HCT116 (cell line): ENCODE results near the gene PLA2G15. TPM values are rescaled to one million over a fixed set of nuclear protein-coding genes. Genes with fewer than 3 reads are reported as not detected.

ENCODE experiments used
- ATAC-seq: fragments of 200-7000 bp; cut with Tn5 transposase; 2 replicates; pipeline ENCODE4 v1.9.1; 2020; ENCODE audit warnings: mild to moderate bottlenecking, moderate library complexity
- BruUV-seq: library from RNA; stranded (reverse); fragments of 400-500 nt; replicated peaks from 2 replicates; lab custom pipeline; 2021; lab: Mats Ljungman, UMichigan
- CTCF ChIA-PET: fragments of 300-600 bp; sonication (Branson Sonifier 250); formaldehyde crosslinking; loops from one replicate; lab custom pipeline; 2021; ENCODE audit warnings: antibody characterized with exemption; lab: Charles Lee
- POLR2A ChIA-PET: fragments of 300-600, 350-600 bp; sonication (Branson Sonifier 250); formaldehyde crosslinking; loops from one replicate; lab custom pipeline; 2021; ENCODE audit warnings: antibody characterized with exemption; lab: Charles Lee
- RAD21 ChIA-PET, 2 experiments: fragments of 300-600 bp; sonication (Branson Sonifier 250); formaldehyde crosslinking; loops; one replicate each; lab custom pipeline; 2023; ENCODE audit warnings: low total read pairs in 2 of 2; ENCODE audit not compliant: uncharacterized antibody in 2 of 2, unreplicated experiment in 2 of 2, low non-redundant PET in 1 of 2; lab: Charles Lee
- DNase-seq: peaks from one replicate; pipeline ENCODE4 v3.0.0-alpha.2; 2010; ENCODE audit warnings: low read depth, low spot score
- H2AFZ ChIP-seq: fragments of 200-600 bp; shearing (Covaris generic), sonication (generic); 2 replicates; pipeline ENCODE4 v1.6.1; 2017; ENCODE audit warnings: low read depth, mixed run types, mixed read lengths, antibody characterized with exemption, low read length; ENCODE audit not compliant: poor library complexity, severe bottlenecking
- H3K27ac ChIP-seq: 2 replicates; pipeline ENCODE4 v1.5.1; 2012; ENCODE audit warnings: low read depth, low read length
- H3K27me3 ChIP-seq: fragments of 200-600 bp; sonication (generic); 2 replicates; pipeline ENCODE4 v1.6.1; 2016; ENCODE audit warnings: mixed run types, low read length, mixed read lengths; ENCODE audit not compliant: insufficient read depth
- H3K36me3 ChIP-seq, 2 experiments: fragments of 200-500 bp in 1 of 2; fragments of 200-600 bp in 1 of 2; sonication (Bioruptor generic) in 1 of 2; sonication (generic) in 1 of 2; 2 replicates each; pipeline versions ENCODE4 v1.5.1 to v1.6.1; 2014 to 2016; ENCODE audit warnings: low read length in 2 of 2, inconsistent platforms in 1 of 2, mixed read lengths in 1 of 2, mixed run types in 1 of 2; ENCODE audit not compliant: insufficient read depth in 2 of 2, control insufficient read depth in 1 of 2
- H3K4me1 ChIP-seq, 2 experiments: fragments of 200-600 bp in 1 of 2; sonication (generic) in 1 of 2; 2 replicates each; pipeline versions ENCODE4 v1.5.1 to v1.6.1; 2012 to 2017; ENCODE audit warnings: low read length in 2 of 2, inconsistent platforms in 1 of 2, mild to moderate bottlenecking in 1 of 2, mixed read lengths in 1 of 2, mixed run types in 1 of 2, moderate library complexity in 1 of 2; ENCODE audit not compliant: insufficient read depth in 2 of 2, control insufficient read depth in 1 of 2
- H3K4me2 ChIP-seq: fragments of 200-600 bp; sonication (generic); 2 replicates; pipeline ENCODE4 v1.6.1; 2017; ENCODE audit warnings: mixed run types, low read length, mixed read lengths
- H3K4me3 ChIP-seq, 2 experiments: fragments of 200-600 bp in 1 of 2; sonication (generic) in 1 of 2; replicated peaks in 1 of 2; 2 replicates each; pipeline ENCODE4 v1.5.1; 2011 to 2016; ENCODE audit warnings: low read length in 2 of 2, control low read depth in 1 of 2, low read depth in 1 of 2, mild to moderate bottlenecking in 1 of 2, mixed read lengths in 1 of 2, mixed run types in 1 of 2
- H3K79me2 ChIP-seq: fragments of 200-600 bp; sonication (generic); 2 replicates; pipeline ENCODE4 v1.6.1; 2017; ENCODE audit warnings: mild to moderate bottlenecking, mixed run types, low read length, moderate library complexity, mixed read lengths; ENCODE audit not compliant: insufficient read depth
- H3K9ac ChIP-seq: fragments of 200-600 bp; sonication (generic); 2 replicates; pipeline ENCODE4 v1.6.1; 2016; ENCODE audit warnings: low read length, mixed read lengths
- H3K9me2 ChIP-seq: fragments of 200-600 bp; sonication (generic), shearing (Covaris generic); 2 replicates; pipeline ENCODE4 v1.6.1; 2017; ENCODE audit warnings: mixed run types, mild to moderate bottlenecking, moderate library complexity; ENCODE audit not compliant: insufficient read depth
- H3K9me3 ChIP-seq, 2 experiments: fragments of 200-500 bp in 1 of 2; fragments of 200-600 bp in 1 of 2; sonication (Bioruptor generic) in 1 of 2; sonication (generic) in 1 of 2; 2 replicates each; pipeline ENCODE4 v1.6.1; 2014 to 2017; ENCODE audit warnings: low read length in 2 of 2, mixed read lengths in 2 of 2, inconsistent platforms in 1 of 2, low read depth in 1 of 2, mild to moderate bottlenecking in 1 of 2, mixed run types in 1 of 2, moderate library complexity in 1 of 2; ENCODE audit not compliant: control insufficient read depth in 1 of 2, insufficient read depth in 1 of 2
- H4K20me1 ChIP-seq: fragments of 200-600 bp; sonication (generic), shearing (Covaris generic); 2 replicates; pipeline ENCODE4 v1.6.1; 2017; ENCODE audit warnings: mixed run types, mild to moderate bottlenecking, moderate library complexity; ENCODE audit not compliant: insufficient read depth
- CBX3 ChIP-seq: IDR thresholded peaks from 2 replicates; pipeline ENCODE4 v1.6.1; 2012; ENCODE audit warnings: low read depth
- EGR1 ChIP-seq: IDR thresholded peaks from 2 replicates; pipeline ENCODE4 v1.6.1; 2012; ENCODE audit warnings: low read depth
- ELF1 ChIP-seq: IDR thresholded peaks from 2 replicates; pipeline ENCODE4 v1.6.1; 2012; ENCODE audit warnings: low read depth, borderline replicate concordance
- EZH2 ChIP-seq: fragments of 200-600 bp; sonication (generic); IDR thresholded peaks from 2 replicates; pipeline ENCODE4 v1.6.1; 2017; ENCODE audit warnings: antibody characterized with exemption, mixed run types
- MAX ChIP-seq: IDR thresholded peaks from 2 replicates; pipeline ENCODE4 v1.6.1; 2012
- POLR2AphosphoS5 ChIP-seq: IDR thresholded peaks from 2 replicates; pipeline ENCODE4 v1.6.1; 2011; ENCODE audit warnings: mild to moderate bottlenecking, low read depth, low read length, moderate library complexity
- RAD21 ChIP-seq: IDR thresholded peaks from 2 replicates; pipeline ENCODE4 v1.6.1; 2012; ENCODE audit warnings: low read depth, mild to moderate bottlenecking
- REST ChIP-seq: IDR thresholded peaks from 2 replicates; pipeline ENCODE4 v1.6.1; 2012; ENCODE audit warnings: low read depth
- SIN3A ChIP-seq: IDR thresholded peaks from 2 replicates; pipeline ENCODE4 v1.6.1; 2012; ENCODE audit warnings: low read depth
- ZNF274 ChIP-seq: fragments of 200-500 bp; sonication (Bioruptor generic); IDR thresholded peaks from 2 replicates; pipeline ENCODE4 v1.6.1; 2014; ENCODE audit warnings: mild to moderate bottlenecking, low read depth, low read length, inconsistent platforms
- intact Hi-C: fragments of 100-400 bp; cut with micrococcal nuclease; formaldehyde crosslinking; loops from 2 replicates; pipeline ENCODE4 v1.10.0; 2022
- total RNA-seq: library from RNA; stranded (reverse); gene quantifications from one replicate; pipeline ENCODE4 v1.2.1, GENCODE V29; 2021; ENCODE audit not compliant: unreplicated experiment
- TF ChIP-seq, protein P1 (sequence below): IDR thresholded peaks from 2 replicates; pipeline ENCODE4 v1.6.1; 2012
- TF ChIP-seq, protein P2 (sequence below), 3 experiments: fragments of 200-600 bp in 1 of 3; sonication (generic) in 1 of 3; IDR thresholded peaks in 2 of 3; conservative IDR thresholded peaks in 1 of 3; 2 replicates each; pipeline ENCODE4 v1.5.1; 2012 to 2017; ENCODE audit warnings: low read depth in 2 of 3, low read length in 2 of 3, antibody characterized with exemption in 1 of 3, borderline replicate concordance in 1 of 3, control low read depth in 1 of 3, mild to moderate bottlenecking in 1 of 3, mixed read lengths in 1 of 3, mixed run types in 1 of 3, moderate library complexity in 1 of 3; ENCODE audit not compliant: insufficient read depth in 1 of 3

Gene PLA2G15
- total RNA-seq, 1 experiment from 2014 or later = 7.5 TPM

- RAD21 ChIA-PET = no interaction called here
- Histone ChIP-seq H3K79me2 (peaks cover 7% of the 10 kb centered on the region; the same call in 1 of the 2 replicates), H3K27ac (no peak overlapping the region)
- TF ChIP-seq MAX (no peak), POLR2AphosphoS5 (no peak), RAD21 (no peak), REST (no peak), CBX3 (no peak), SIN3A (no peak), EGR1 (no peak), EZH2 (no peak), ELF1 (no peak), ZNF274 (no peak)
- TF ChIP-seq, protein P1, sequence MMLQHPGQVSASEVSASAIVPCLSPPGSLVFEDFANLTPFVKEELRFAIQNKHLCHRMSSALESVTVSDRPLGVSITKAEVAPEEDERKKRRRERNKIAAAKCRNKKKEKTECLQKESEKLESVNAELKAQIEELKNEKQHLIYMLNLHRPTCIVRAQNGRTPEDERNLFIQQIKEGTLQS = no peak
- TF ChIP-seq, protein P2, sequence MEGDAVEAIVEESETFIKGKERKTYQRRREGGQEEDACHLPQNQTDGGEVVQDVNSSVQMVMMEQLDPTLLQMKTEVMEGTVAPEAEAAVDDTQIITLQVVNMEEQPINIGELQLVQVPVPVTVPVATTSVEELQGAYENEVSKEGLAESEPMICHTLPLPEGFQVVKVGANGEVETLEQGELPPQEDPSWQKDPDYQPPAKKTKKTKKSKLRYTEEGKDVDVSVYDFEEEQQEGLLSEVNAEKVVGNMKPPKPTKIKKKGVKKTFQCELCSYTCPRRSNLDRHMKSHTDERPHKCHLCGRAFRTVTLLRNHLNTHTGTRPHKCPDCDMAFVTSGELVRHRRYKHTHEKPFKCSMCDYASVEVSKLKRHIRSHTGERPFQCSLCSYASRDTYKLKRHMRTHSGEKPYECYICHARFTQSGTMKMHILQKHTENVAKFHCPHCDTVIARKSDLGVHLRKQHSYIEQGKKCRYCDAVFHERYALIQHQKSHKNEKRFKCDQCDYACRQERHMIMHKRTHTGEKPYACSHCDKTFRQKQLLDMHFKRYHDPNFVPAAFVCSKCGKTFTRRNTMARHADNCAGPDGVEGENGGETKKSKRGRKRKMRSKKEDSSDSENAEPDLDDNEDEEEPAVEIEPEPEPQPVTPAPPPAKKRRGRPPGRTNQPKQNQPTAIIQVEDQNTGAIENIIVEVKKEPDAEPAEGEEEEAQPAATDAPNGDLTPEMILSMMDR (IDR thresholded peaks at IDR 0.05 in 2 of 3, conservative IDR thresholded peaks at IDR 0.05 in 1 of 3; ENCODE audit: borderline replicate concordance in 1 of 3, insufficient read depth in 1 of 3, low read depth in 2 of 3, low read length in 2 of 3) = no peak
- TF ChIP-seq, all 23 proteins: peak for 0
- H3K9me2 ChIP-seq = no peaks in the 10 kb centered on the region
- intact Hi-C loops = no loop called here
- H3K4me3 ChIP-seq = no peak overlapping the region
- no peak overlapping the region for H2AFZ ChIP-seq
- ChIA-PET POLR2A (no interaction called here), CTCF (no interaction called here)
- BruUV-seq = TSS peak; percentile 28
- H3K27me3 ChIP-seq = no peaks in the 10 kb centered on the region
- ATAC-seq (no peak), DNase-seq (no peak)
- no peaks in the 10 kb centered on the region for H3K4me1 ChIP-seq
- no peaks in the 10 kb centered on the region for H3K9me3 ChIP-seq
- no peak overlapping the region for H3K9ac ChIP-seq
- no peak overlapping the region for H3K4me2 ChIP-seq
- H4K20me1 ChIP-seq = no peaks in the 10 kb centered on the region
- peaks cover 32 to 71% of the 10 kb centered on the region in 2 experiments for H3K36me3 ChIP-seq
These were observed 52.7 kb downstream of the PLA2G15 start for GRCh38 chr16:68297908-68298307.
